PC-3 (cell line): Measurements from ENCODE around the gene PXK. TPM values are rescaled to one million over a fixed set of nuclear protein-coding genes. Genes with fewer than 3 reads are reported as not detected.

Experiments
- ATAC-seq: fragments of 200-7000 bp; cut with Tn5 transposase; 2 replicates; pipeline ENCODE4 v1.9.1; 2020; ENCODE audit warnings: mild to moderate bottlenecking, moderate library complexity
- BruUV-seq: library from RNA; stranded (reverse); fragments of 400-500 nt; replicated peaks from 2 replicates; lab custom pipeline; 2021; lab: Mats Ljungman, UMichigan
- CTCF ChIA-PET: fragments of 300-600 bp; sonication (Branson Sonifier 250); formaldehyde crosslinking; loops from one replicate; lab custom pipeline; 2022; ENCODE audit warnings: antibody characterized with exemption; lab: Charles Lee
- POLR2A ChIA-PET: fragments of 300-600 bp; sonication (Branson Sonifier 250); formaldehyde crosslinking; loops from one replicate; lab custom pipeline; 2022; ENCODE audit warnings: antibody characterized with exemption; ENCODE audit not compliant: unreplicated experiment; lab: Charles Lee
- DNase-seq: peaks from one replicate; pipeline ENCODE4 v3.0.0-alpha.2; 2015
- H2AFZ ChIP-seq: fragments of 300-600 bp; sonication (generic); 2 replicates; pipeline ENCODE4 v1.6.0; 2016; ENCODE audit warnings: antibody characterized with exemption, low read length
- H3F3A ChIP-seq: fragments of 300-600 bp; sonication (generic); one replicate; pipeline ENCODE4 v1.6.0; 2017; ENCODE audit warnings: antibody characterized with exemption, low read length, control low read depth, mild to moderate bottlenecking; ENCODE audit not compliant: unreplicated experiment
- H3K27ac ChIP-seq: fragments of 300-600 bp; sonication (generic); 2 replicates; pipeline ENCODE4 v1.5.1; 2016; ENCODE audit warnings: mild to moderate bottlenecking, low read length
- H3K27me3 ChIP-seq: fragments of 300-600 bp; sonication (generic); 2 replicates; pipeline ENCODE4 v1.6.1; 2016; ENCODE audit warnings: low read length, mixed read lengths
- H3K36me3 ChIP-seq: fragments of 300-600 bp; sonication (generic); 2 replicates; pipeline ENCODE4 v1.6.1; 2016; ENCODE audit warnings: low read depth, mixed run types, low read length, mixed read lengths
- H3K4me1 ChIP-seq: fragments of 300-600 bp; sonication (generic); 2 replicates; pipeline ENCODE4 v1.5.1; 2016; ENCODE audit warnings: low read length; ENCODE audit not compliant: insufficient read depth
- H3K4me2 ChIP-seq: fragments of 300-600 bp; sonication (generic); 2 replicates; pipeline ENCODE4 v1.6.0; 2016; ENCODE audit warnings: low read length
- H3K4me3 ChIP-seq: fragments of 300-600 bp; sonication (generic); 2 replicates; pipeline ENCODE4 v1.5.1; 2016; ENCODE audit warnings: mild to moderate bottlenecking, low read length, mixed read lengths
- H3K79me2 ChIP-seq: fragments of 300-600 bp; sonication (generic); 2 replicates; pipeline ENCODE4 v1.6.1; 2017; ENCODE audit warnings: low read length, mixed read lengths
- H3K9ac ChIP-seq: fragments of 300-600 bp; sonication (generic); 2 replicates; pipeline ENCODE4 v1.6.0; 2016; ENCODE audit warnings: mild to moderate bottlenecking, low read length
- H3K9me2 ChIP-seq: fragments of 300-600 bp; sonication (generic); replicated peaks from 2 replicates; pipeline ENCODE4 v1.6.1; 2016; ENCODE audit warnings: mixed run types, low read length, mixed read lengths
- H3K9me3 ChIP-seq: fragments of 300-600 bp; sonication (generic); 2 replicates; pipeline ENCODE4 v1.6.1; 2016; ENCODE audit warnings: low read length, mixed read lengths
- H4K20me1 ChIP-seq: fragments of 300-600 bp; sonication (generic); 2 replicates; pipeline ENCODE4 v1.6.1; 2016; ENCODE audit warnings: low read length, mixed read lengths
- EZH2 ChIP-seq: fragments of 300-600 bp; sonication (generic); IDR thresholded peaks from one replicate; pipeline ENCODE4 v1.6.1; 2017; ENCODE audit warnings: antibody characterized with exemption, mild to moderate bottlenecking, low read length; ENCODE audit not compliant: unreplicated experiment
- EZH2phosphoT487 ChIP-seq: fragments of 300-600 bp; sonication (generic); IDR thresholded peaks from 2 replicates; pipeline ENCODE4 v1.6.1; 2018; ENCODE audit warnings: mild to moderate bottlenecking, antibody characterized with exemption, low read length, borderline replicate concordance
- intact Hi-C: fragments of 100-400 bp; cut with micrococcal nuclease; formaldehyde crosslinking; loops from 2 replicates; pipeline ENCODE4 v1.9.0; 2023
- total RNA-seq: library from RNA; depleted of rRNA; stranded (reverse); fragments of >200 nt; gene quantifications from 2 replicates; pipeline ENCODE4 v1.2.3, GENCODE V29; 2014
- TF ChIP-seq, protein P1 (sequence below): fragments of 300-600 bp; sonication (generic); conservative IDR thresholded peaks from 2 replicates; pipeline ENCODE4 v1.5.1; 2017; ENCODE audit warnings: antibody characterized with exemption, low read depth, mild to moderate bottlenecking, low read length

Gene PXK
- total RNA-seq, 1 experiment from 2014 or later: 14.5 TPM

DNA sequence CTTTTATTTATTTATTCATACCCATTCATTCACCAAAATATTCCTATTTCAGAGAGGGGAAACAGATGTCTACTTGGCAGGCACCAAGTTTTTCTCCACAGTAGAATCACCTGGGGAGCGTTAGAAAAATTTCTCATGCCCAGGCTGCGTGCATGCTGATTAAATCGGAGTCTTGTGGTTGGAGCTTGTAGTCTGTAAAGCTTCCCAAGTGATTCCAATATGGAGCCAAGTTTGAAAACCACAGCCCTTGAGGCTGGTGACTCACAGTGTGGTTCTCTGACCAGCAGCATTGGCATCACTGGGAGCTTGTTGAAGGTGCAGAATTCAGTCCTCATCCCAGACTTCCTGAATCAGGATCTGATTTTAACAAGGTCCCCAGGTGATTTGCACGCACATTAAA, 51.2 kb downstream of the PXK start:
- CTCF ChIA-PET: no interaction called here
- no TSS peak for BruUV-seq

DNA sequence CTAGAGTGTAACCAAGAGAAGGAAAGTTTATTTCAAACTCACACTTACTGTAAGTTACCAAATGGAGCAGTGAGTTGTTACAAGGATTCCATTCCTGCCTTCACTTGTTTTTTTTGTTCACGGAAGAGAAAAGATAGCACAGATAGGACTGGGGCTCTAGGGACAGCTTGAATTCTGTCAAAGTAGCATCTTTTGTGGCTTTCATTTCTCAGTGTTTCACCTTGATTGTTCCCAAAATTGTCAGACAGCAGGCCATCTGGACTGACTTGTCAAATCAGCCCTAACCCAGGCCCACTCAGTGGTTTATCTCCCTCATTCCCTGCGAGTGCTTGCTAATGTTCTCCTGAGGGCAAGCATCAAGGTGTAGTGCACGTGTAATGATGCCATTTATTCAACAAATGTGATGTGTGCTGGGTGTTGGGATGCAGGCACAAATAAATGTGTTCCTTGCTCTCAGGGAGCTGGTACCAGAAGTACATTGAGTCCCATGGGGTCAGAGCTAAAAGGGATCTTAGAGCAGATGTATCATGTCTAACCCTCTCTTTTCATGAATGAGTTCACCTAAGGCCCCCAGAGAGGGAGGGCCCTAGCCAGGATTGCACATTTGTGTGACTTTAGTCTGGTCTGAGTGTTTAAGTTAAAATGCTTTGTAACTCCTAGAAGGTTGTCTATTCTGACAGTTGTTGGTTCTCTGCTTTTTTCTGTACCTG, 51.8 kb downstream of the PXK start:
- H2AFZ ChIP-seq: no peak overlapping the region
- no peaks in the 10 kb centered on the region for H3K9me3 ChIP-seq
- DNase-seq: no peak
- no peaks in the 10 kb centered on the region for H4K20me1 ChIP-seq
- CTCF ChIA-PET: no interaction called here
- TSS peak; percentile 62 for BruUV-seq
- intact Hi-C loops: loop anchor here (1.0 kb wide), 1 partner anchor 49 kb away; no protein-coding TSS in a partner anchor
- H3K27ac ChIP-seq: peak overlapping the region; percentile 92
- peaks cover 6% of the 10 kb centered on the region for H3F3A ChIP-seq
- H3K9ac ChIP-seq: peak overlapping the region; percentile 77
- POLR2A ChIA-PET: interaction anchor here (0.5 kb wide), 1 partner anchor 49 kb away, joined by 3 read pairs; no protein-coding TSS in a partner anchor
- H3K4me1 ChIP-seq: peaks cover 46% of the 10 kb centered on the region
- no peaks in the 10 kb centered on the region for H3K27me3 ChIP-seq
- no peaks in the 10 kb centered on the region for H3K79me2 ChIP-seq
- peak overlapping the region; percentile 36 for H3K4me2 ChIP-seq
- H3K9me2 ChIP-seq: no peaks in the 10 kb centered on the region
- no peak for ATAC-seq
- no peaks in the 10 kb centered on the region for H3K36me3 ChIP-seq
- TF ChIP-seq EZH2phosphoT487 (no peak), EZH2 (no peak)
- TF ChIP-seq, protein P1, sequence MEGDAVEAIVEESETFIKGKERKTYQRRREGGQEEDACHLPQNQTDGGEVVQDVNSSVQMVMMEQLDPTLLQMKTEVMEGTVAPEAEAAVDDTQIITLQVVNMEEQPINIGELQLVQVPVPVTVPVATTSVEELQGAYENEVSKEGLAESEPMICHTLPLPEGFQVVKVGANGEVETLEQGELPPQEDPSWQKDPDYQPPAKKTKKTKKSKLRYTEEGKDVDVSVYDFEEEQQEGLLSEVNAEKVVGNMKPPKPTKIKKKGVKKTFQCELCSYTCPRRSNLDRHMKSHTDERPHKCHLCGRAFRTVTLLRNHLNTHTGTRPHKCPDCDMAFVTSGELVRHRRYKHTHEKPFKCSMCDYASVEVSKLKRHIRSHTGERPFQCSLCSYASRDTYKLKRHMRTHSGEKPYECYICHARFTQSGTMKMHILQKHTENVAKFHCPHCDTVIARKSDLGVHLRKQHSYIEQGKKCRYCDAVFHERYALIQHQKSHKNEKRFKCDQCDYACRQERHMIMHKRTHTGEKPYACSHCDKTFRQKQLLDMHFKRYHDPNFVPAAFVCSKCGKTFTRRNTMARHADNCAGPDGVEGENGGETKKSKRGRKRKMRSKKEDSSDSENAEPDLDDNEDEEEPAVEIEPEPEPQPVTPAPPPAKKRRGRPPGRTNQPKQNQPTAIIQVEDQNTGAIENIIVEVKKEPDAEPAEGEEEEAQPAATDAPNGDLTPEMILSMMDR: no peak
- H3K4me3 ChIP-seq: no peak overlapping the region

More for the DNA sequence above, 51.2 kb downstream of the PXK start:
- no peak for TF ChIP-seq EZH2phosphoT487
- TF ChIP-seq EZH2: no peak
- TF ChIP-seq, protein P1: no peak
- Histone ChIP-seq H3K27ac (peak overlapping the region; percentile 92), H3K4me1 (peaks cover 42% of the 10 kb centered on the region), H3K9me3 (no peaks in the 10 kb centered on the region), H3K27me3 (no peaks in the 10 kb centered on the region), H3K36me3 (no peaks in the 10 kb centered on the region), H3K79me2 (no peaks in the 10 kb centered on the region), H2AFZ (no peak overlapping the region), H3K4me2 (peak overlapping the region; percentile 45), H3K9me2 (no peaks in the 10 kb centered on the region), H4K20me1 (no peaks in the 10 kb centered on the region), H3K4me3 (no peak overlapping the region), H3F3A (peaks cover 2% of the 10 kb centered on the region), H3K9ac (peak overlapping the region; percentile 77)
- intact Hi-C loops: loop anchor here (1.0 kb wide), 1 partner anchor 49 kb away; no protein-coding TSS in a partner anchor
- POLR2A ChIA-PET: interaction anchor here (0.5 kb wide), 1 partner anchor 48 kb away, joined by 3 read pairs; no protein-coding TSS in a partner anchor
- DNase-seq (peak; percentile 99), ATAC-seq (peak; percentile 89)
